Neural cell (in vitro differentiated cells): ENCODE data around the gene DUSP5. TPM values are rescaled to one million over a fixed set of nuclear protein-coding genes. Genes with fewer than 3 reads are reported as not detected.
A peak's percentile ranks its signal among the peaks of the same experiment; 100 is the strongest.

Source experiments
- H2AFZ ChIP-seq: fragments of 200-600, 300-800 bp; sonication (generic), shearing (Covaris generic); 2 replicates; pipeline ENCODE4 v1.6.0; 2014; ENCODE audit warnings: low read depth, mild to moderate bottlenecking, antibody characterized with exemption, low read length, moderate library complexity
- H3F3A ChIP-seq: fragments of 200-600 bp; shearing (Covaris generic); 2 replicates; pipeline ENCODE4 v1.6.1; 2016; ENCODE audit warnings: mild to moderate bottlenecking, moderate library complexity, mixed read lengths, antibody characterized with exemption, low read length; ENCODE audit not compliant: insufficient read depth, poor library complexity, severe bottlenecking
- H3K27ac ChIP-seq: fragments of 200-600, 300-800 bp; sonication (generic), shearing (Covaris generic); 2 replicates; pipeline ENCODE4 v1.5.1; 2014; ENCODE audit warnings: mild to moderate bottlenecking, low read length, moderate library complexity
- H3K27me3 ChIP-seq: fragments of 300-800, 200-600 bp; sonication (generic), shearing (Covaris generic); 2 replicates; pipeline ENCODE4 v1.6.0; 2014; ENCODE audit warnings: mild to moderate bottlenecking, low read depth, low read length, moderate library complexity; ENCODE audit not compliant: insufficient read depth
- H3K36me3 ChIP-seq: fragments of 300-800, 200-600 bp; sonication (generic), shearing (Covaris generic); 2 replicates; pipeline ENCODE4 v1.5.1; 2014; ENCODE audit warnings: mild to moderate bottlenecking, antibody characterized with exemption, low read length, moderate library complexity; ENCODE audit not compliant: insufficient read depth
- H3K4me2 ChIP-seq: fragments of 300-800, 200-600 bp; sonication (generic), shearing (Covaris generic); 2 replicates; pipeline ENCODE4 v1.6.0; 2014; ENCODE audit warnings: mild to moderate bottlenecking, low read length
- H3K4me3 ChIP-seq: fragments of 300-800, 200-600 bp; sonication (generic), shearing (Covaris generic); 2 replicates; pipeline ENCODE4 v1.5.1; 2014; ENCODE audit warnings: mild to moderate bottlenecking, low read length, moderate library complexity
- H3K79me2 ChIP-seq: fragments of 200-600 bp; shearing (Covaris generic); replicated peaks from 2 replicates; pipeline ENCODE4 v1.6.0; 2014; ENCODE audit warnings: mild to moderate bottlenecking, low read length, moderate library complexity; ENCODE audit not compliant: insufficient read depth
- H3K9ac ChIP-seq: fragments of 300-800, 200-600 bp; sonication (generic), shearing (Covaris generic); 2 replicates; pipeline ENCODE4 v1.6.1; 2016; ENCODE audit warnings: mild to moderate bottlenecking, low read length, mixed read lengths
- H3K9me2 ChIP-seq: fragments of 200-600 bp; shearing (Covaris generic); 2 replicates; pipeline ENCODE4 v1.6.1; 2016; ENCODE audit warnings: mild to moderate bottlenecking, low read length, mixed read lengths; ENCODE audit not compliant: insufficient read depth
- H3K9me3 ChIP-seq: fragments of 200-600, 300-800 bp; sonication (generic), shearing (Covaris generic); 2 replicates; pipeline ENCODE4 v1.6.1; 2016; ENCODE audit warnings: mild to moderate bottlenecking, mixed run types, low read length, moderate library complexity, mixed read lengths
- H4K20me1 ChIP-seq: fragments of 200-600 bp; shearing (Covaris generic); 2 replicates; pipeline ENCODE4 v1.6.1; 2016; ENCODE audit warnings: mild to moderate bottlenecking, mixed run types; ENCODE audit not compliant: insufficient read depth
- CTCF ChIP-seq: fragments of 450-650 bp; IDR thresholded peaks from 2 replicates; pipeline ENCODE4 v1.5.1; 2014; ENCODE audit warnings: antibody characterized with exemption, mild to moderate bottlenecking, moderate library complexity; ENCODE audit not compliant: poor library complexity, severe bottlenecking
- EP300 ChIP-seq: fragments of 450-650 bp; conservative IDR thresholded peaks from 2 replicates; pipeline ENCODE4 v1.6.1; 2014; ENCODE audit warnings: antibody characterized with exemption, mild to moderate bottlenecking, moderate library complexity; ENCODE audit not compliant: poor library complexity, severe bottlenecking
- EZH2 ChIP-seq: fragments of 200-600, 300-800 bp; shearing (Covaris generic), sonication (generic); IDR thresholded peaks from 2 replicates; pipeline ENCODE4 v1.6.1; 2014; ENCODE audit warnings: antibody characterized with exemption, low read length, borderline replicate concordance, mild to moderate bottlenecking; ENCODE audit not compliant: insufficient read depth, poor library complexity, severe bottlenecking
- MXI1 ChIP-seq: fragments of 450-650 bp; conservative IDR thresholded peaks from 2 replicates; pipeline ENCODE4 v1.6.1; 2014; ENCODE audit warnings: antibody characterized with exemption, mild to moderate bottlenecking; ENCODE audit not compliant: poor library complexity, severe bottlenecking
- POLR2AphosphoS5 ChIP-seq: IDR thresholded peaks from 2 replicates; pipeline ENCODE4 v1.6.1; 2012
- RAD21 ChIP-seq: fragments of 450-650 bp; conservative IDR thresholded peaks from 2 replicates; pipeline ENCODE4 v1.6.1; 2014; ENCODE audit warnings: antibody characterized with exemption, mild to moderate bottlenecking, moderate library complexity
- SMC3 ChIP-seq: fragments of 450-650 bp; conservative IDR thresholded peaks from 2 replicates; pipeline ENCODE4 v1.6.1; 2014; ENCODE audit warnings: antibody characterized with exemption, mild to moderate bottlenecking, moderate library complexity; ENCODE audit not compliant: poor library complexity
- TAF1 ChIP-seq: IDR thresholded peaks from 2 replicates; pipeline ENCODE4 v1.6.1; 2012; ENCODE audit warnings: low read depth
- polyA plus RNA-seq: library from polyadenylated mRNA; depleted of rRNA; stranded (reverse); fragments of >200 nt; gene quantifications from 2 replicates; pipeline ENCODE4 v1.2.3, GENCODE V29; 2014
- TF ChIP-seq, protein P1 (sequence below): IDR thresholded peaks from 2 replicates; pipeline ENCODE4 v1.6.1; 2012; ENCODE audit warnings: borderline replicate concordance

DUSP5 gene
- polyA plus RNA-seq, 1 donor from 2014 or later = 2.2 TPM

DNA sequence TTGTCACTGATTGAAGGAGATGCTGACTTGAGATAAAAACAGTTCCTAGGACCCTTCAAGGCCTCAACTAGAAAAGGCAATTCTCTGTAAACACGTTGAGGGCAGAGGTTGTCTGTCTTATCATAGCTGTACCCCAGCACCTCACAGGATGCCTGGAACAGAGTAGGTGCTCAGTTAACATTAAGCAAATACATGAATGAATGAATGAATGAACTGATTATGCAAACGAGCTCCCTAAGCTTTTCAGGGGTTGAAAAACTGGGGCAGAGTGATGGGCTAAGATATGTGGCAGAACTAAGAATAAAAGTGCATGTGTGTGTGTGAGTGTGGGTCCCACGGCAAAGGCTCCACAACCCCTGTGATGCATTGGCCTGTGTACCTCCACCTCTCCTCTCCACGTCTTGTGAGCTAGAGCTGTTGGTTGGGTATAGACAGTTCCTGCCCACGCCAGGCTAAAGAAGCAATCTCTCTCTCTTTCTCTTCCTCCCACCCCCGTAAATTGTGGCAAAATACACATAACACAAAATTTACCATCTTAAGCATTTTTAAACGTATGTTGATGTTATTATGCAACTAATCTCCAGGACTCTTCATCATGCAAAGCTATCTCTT, 48.9 kb downstream of the DUSP5 start:
- Histone ChIP-seq H3K4me2 (no peak overlapping the region), H3K9ac (no peak overlapping the region), H3K4me3 (no peak overlapping the region)

DNA sequence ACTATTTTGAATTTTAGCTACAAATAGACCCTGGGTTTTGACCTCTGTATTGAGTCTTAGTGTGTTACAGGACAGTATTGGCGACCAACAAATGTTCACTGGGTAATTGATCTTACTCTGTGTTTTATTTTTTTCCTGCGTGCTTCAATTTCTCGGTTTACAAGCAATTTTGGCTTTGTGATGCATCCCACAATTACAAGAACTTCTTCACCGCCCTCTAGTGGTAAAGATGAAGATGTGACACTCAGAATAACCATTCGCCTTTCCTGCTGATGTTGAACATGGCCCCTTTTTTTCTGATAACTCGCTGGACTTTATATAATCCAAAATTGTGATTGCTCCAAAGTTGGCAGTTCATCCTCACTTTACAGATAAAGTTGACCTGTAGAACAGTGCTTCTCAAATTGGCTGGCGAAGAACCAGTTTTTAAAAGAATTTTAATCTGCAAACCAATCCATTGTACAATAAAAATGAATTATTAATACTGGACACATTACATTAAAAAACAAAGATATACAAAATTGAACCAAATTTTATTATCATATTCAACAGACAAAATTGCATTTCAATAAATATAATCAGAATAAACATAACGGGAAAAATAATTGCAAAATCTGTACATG, 49.5 kb downstream of the DUSP5 start:
- H3K79me2 ChIP-seq = no peaks in the 10 kb centered on the region
- H3K27me3 ChIP-seq = no peaks in the 10 kb centered on the region
- no peaks in the 10 kb centered on the region for H3K9me2 ChIP-seq
- no peak overlapping the region for H3K27ac ChIP-seq
- TF ChIP-seq RAD21 = peak; percentile 79
- no peak for TF ChIP-seq EP300
- TF ChIP-seq CTCF = peak; percentile 87
- peak; percentile 88 for TF ChIP-seq SMC3
- H3K9ac ChIP-seq = no peak overlapping the region
- H3F3A ChIP-seq = no peaks in the 10 kb centered on the region
- H3K4me3 ChIP-seq = no peak overlapping the region
- no peak overlapping the region for H2AFZ ChIP-seq
- no peaks in the 10 kb centered on the region for H3K36me3 ChIP-seq
- H3K4me2 ChIP-seq = no peak overlapping the region
- H4K20me1 ChIP-seq = no peaks in the 10 kb centered on the region
- no peaks in the 10 kb centered on the region for H3K9me3 ChIP-seq

More for the DNA sequence above, 48.9 kb downstream of the DUSP5 start:
- Histone ChIP-seq H3K36me3 (no peaks in the 10 kb centered on the region), H3K9me2 (no peaks in the 10 kb centered on the region), H3K79me2 (no peaks in the 10 kb centered on the region), H3K27ac (no peak overlapping the region), H3K27me3 (no peaks in the 10 kb centered on the region), H3F3A (no peaks in the 10 kb centered on the region), H2AFZ (no peak overlapping the region), H3K9me3 (no peaks in the 10 kb centered on the region), H4K20me1 (no peaks in the 10 kb centered on the region)
- TF ChIP-seq, protein P1, sequence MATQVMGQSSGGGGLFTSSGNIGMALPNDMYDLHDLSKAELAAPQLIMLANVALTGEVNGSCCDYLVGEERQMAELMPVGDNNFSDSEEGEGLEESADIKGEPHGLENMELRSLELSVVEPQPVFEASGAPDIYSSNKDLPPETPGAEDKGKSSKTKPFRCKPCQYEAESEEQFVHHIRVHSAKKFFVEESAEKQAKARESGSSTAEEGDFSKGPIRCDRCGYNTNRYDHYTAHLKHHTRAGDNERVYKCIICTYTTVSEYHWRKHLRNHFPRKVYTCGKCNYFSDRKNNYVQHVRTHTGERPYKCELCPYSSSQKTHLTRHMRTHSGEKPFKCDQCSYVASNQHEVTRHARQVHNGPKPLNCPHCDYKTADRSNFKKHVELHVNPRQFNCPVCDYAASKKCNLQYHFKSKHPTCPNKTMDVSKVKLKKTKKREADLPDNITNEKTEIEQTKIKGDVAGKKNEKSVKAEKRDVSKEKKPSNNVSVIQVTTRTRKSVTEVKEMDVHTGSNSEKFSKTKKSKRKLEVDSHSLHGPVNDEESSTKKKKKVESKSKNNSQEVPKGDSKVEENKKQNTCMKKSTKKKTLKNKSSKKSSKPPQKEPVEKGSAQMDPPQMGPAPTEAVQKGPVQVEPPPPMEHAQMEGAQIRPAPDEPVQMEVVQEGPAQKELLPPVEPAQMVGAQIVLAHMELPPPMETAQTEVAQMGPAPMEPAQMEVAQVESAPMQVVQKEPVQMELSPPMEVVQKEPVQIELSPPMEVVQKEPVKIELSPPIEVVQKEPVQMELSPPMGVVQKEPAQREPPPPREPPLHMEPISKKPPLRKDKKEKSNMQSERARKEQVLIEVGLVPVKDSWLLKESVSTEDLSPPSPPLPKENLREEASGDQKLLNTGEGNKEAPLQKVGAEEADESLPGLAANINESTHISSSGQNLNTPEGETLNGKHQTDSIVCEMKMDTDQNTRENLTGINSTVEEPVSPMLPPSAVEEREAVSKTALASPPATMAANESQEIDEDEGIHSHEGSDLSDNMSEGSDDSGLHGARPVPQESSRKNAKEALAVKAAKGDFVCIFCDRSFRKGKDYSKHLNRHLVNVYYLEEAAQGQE = no peak
- TF ChIP-seq MXI1 = no peak
- no peak for TF ChIP-seq EP300
- TF ChIP-seq SMC3 = no peak
- no peak for TF ChIP-seq TAF1
- TF ChIP-seq EZH2 = no peak
- TF ChIP-seq CTCF = no peak
- TF ChIP-seq RAD21 = no peak
- TF ChIP-seq POLR2AphosphoS5 = no peak
